PC-3 (cell line): ENCODE data around the gene TMEM184A.

Experiments
- CTCF ChIP-seq: fragments of 300-600 bp; sonication (generic); conservative IDR thresholded peaks from 2 replicates; pipeline ENCODE4 v1.5.1; 2017; ENCODE audit warnings: antibody characterized with exemption, low read depth, mild to moderate bottlenecking, low read length
- EZH2 ChIP-seq: fragments of 300-600 bp; sonication (generic); IDR thresholded peaks from one replicate; pipeline ENCODE4 v1.6.1; 2017; ENCODE audit warnings: antibody characterized with exemption, mild to moderate bottlenecking, low read length; ENCODE audit not compliant: unreplicated experiment
- EZH2phosphoT487 ChIP-seq: fragments of 300-600 bp; sonication (generic); IDR thresholded peaks from 2 replicates; pipeline ENCODE4 v1.6.1; 2018; ENCODE audit warnings: mild to moderate bottlenecking, antibody characterized with exemption, low read length, borderline replicate concordance

GRCh38 chr7:1567049-1567771, 11.2 kb upstream of the TMEM184A start:
- no peak for TF ChIP-seq CTCF
- no peak for TF ChIP-seq EZH2
- no peak; the same call in none of the 2 replicates for TF ChIP-seq EZH2phosphoT487
